Cerebellar nuclear complex (tissue), 1 donor: ENCODE measurements around the gene NMRK1.

Experiments used
- DNase-seq, 2 experiments: peaks; one replicate each; lab custom pipeline; 2025; lab: John Stamatoyannopoulos, UW

NMRK1 gene

GRCh38 chr9:75054368-75055001 is 33.5 kb downstream of the NMRK1 start:
- DNase-seq: no peak

DNA sequence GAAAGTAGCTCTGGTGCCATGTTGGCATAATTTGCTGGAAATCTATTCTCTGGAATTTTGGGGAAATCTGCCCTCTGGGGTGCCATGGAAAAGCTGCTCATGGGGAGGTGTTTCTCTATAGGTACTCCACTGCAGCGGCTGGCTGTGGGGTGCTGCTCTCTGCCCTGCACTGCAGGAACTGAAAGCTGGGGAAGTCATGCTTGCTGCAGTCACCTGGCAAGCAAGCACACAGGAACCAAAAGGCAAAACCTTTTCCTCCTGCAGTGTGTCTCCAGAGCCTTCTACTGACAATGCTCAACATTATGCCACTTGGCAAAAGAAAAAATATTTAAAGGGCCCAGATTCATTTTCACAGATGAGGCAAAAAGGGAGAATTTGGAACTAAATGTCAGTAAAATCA is 34.1 kb downstream of the NMRK1 start:
- no peak for DNase-seq

DNA sequence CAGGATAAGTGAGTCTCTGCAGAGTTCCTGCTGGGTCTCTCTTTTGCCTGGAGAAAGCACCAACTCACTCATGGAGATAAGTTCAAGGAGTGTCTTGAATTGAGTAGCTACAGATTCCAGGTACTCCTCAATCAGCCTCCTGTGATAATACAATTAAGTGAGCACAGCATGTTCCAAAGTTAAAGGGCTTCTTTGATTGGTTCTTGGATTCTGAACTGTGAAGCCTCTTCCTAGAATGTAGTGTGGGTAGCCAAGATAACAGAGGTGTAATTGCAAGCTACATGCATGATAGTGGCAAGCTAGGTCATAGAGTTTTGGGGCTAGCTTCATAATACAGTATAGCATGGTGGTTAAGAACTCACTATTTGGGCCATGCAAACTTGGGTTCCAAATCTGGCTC is 36.7 kb downstream of the NMRK1 start:
- DNase-seq: no peak

- no peak for DNase-seq
Measured at GRCh38 chr9:75047506-75047905, 40.4 kb downstream of the NMRK1 start.

DNA sequence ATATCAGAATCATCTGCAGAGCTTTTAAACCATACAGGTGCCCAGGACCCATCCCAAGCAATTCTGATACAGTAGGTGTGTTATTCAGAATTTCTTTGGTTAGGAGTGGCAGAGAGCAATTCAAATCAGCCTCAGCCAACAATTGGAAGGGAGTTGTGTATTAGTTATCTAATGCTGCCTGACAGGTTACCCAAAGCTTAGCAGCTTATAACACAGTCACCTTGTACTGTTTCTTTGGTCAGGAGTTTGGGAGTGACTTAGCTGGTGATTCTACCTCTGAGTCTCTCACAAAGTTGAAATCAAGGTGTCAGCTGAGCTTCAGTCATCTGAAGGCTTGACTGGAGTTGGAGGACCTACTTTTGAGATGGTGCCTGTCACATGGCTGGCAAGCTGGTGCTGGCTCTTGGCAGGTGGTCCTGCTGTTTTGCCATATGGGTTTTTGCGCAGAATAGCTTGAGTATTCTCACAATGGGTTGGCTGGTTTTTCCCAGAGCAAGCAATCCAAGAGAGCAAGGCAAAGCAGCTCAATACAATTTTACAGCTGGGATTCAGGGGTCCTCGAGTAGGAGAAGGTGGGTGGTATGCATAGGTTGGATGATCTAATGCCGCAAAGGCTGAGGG is 41.1 kb downstream of the NMRK1 start:
- peak; percentile 80 to 82 for DNase-seq

DNA sequence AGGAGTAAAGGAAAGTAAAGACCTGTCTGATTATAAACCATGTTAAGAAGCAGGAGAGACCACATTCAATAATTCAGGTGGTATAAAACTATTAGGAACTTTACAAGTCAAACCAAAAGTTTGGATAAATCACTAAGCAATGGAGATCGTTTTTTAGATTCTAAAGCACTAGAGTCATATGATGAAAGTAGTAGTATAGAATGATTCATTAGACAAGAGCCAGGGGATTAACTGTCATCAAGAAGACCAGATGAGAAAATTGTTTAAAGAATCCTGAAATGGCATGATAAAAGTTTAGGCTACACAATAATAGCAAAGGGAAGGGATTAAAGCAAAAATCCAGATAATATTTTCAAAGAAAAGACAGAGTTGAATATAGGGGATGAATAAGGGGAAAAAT is 46.9 kb downstream of the NMRK1 start:
- no peak for DNase-seq

GRCh38 chr9:75039801-75040200 is 48.2 kb downstream of the NMRK1 start:
- no peak for DNase-seq

- no peak for DNase-seq
Measured at GRCh38 chr9:75039009-75039408, 48.9 kb downstream of the NMRK1 start.

DNA sequence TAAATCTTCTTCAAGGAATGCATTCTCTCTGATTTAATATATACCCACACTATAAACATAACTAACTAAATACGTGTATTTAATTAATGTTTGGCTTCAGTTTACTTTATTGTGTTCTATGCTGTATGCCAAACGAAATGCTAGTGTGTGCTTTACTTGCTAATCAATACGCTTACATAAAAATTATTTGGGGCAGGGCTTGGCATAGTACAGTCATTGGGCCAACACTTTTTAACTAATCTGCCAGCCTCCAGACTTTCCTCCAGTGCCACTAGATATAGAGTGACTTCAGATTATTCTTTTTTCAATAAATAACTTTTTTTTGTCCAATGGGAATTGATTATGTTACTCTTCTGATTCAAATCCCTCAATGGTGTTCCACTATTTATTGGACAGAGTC is 51.2 kb downstream of the NMRK1 start:
- DNase-seq: no peak

DNA sequence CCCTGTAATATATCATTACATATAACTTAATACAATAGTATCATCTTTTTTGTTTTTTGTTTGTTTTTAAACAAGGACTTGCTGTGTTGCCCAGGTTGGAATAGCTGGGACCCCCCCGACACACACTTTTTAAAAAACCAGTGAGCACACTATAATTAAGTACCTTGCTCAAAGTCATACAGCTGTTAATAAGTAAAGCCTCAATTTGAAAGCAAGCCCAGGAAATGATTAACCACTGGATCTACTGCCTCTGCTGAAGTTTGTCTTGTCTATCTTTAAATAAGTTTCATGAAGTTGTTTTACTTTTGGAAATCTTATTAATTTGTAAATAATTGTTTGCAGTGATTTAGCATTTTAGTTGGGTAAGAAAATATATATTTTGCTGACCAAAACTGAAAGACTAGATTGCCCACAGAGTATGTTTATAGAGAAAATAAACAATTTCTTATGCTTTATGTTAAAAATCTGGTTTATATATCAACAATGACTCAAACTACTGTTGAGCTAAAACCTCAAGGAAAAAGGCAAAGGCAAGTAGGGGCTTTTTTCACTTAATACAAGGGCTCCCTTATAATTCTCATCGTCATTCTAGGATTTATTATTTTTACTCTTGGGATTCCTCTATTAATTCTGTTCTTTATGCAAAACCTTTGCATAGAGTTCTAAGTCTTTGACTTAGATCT is 54.0 kb downstream of the NMRK1 start:
- DNase-seq: no peak

DNA sequence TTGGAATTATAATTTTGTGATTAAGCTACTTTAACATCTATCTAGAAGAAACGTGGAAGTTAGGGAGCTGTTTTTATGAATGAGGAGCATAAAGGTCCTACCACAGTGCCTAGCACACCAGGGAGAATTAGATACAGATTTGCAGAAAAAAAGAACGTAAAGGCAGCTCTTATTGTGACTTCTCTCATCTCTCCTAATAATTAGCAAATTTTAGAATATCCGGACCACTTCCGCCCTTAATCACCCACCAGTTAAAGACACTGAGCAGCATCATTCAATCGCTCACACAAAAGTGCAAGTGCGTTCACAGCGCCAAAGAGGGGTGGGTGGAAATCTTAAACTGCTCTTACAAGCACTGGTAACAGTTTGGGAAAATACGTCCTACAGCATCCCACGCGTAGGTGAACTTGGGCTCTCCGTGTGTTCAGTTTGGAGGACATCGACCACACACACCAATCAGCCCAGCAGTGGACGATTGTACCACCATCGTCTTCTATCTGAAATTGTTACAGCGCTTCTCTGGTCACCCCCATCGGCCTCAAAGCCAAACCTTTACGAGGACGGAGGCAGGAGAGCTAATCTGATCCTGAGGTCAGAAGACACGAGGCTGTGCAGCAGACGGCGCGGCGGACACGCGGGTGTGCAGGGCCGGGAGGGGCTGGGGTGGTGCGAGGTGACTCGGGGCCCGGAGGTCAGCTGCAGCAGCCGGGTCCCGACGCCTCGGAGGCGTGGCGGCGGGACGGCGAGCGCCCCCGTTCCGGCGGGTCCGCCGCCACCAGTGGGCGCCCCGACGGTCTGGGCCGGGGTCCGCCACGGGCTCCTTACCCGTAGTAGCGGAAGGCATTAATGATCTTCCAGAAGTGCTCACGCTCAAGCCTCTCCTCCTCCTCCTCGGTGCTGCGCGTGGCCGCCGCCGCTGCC is 60.5 kb downstream of the NMRK1 start:
- DNase-seq: no peak

DNA sequence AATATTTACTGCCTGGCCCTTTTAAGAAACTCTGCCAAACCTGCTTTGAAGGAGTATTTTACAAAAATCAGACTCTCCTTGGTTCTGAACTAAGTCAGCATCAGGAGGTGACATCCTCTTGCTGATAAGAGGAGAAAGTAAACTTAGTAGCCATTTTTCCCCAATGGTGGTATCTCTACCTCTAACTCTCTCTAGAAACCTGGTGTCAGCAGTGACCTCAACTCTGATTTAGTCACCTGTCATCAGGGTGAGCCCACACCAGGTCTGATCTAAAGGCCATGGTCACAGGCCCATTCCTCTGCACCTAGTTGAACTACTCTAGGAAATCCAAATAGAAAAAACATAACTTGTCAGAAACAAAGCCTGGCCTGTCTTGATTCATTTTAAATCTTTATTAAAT is 64.1 kb downstream of the NMRK1 start:
- no peak for DNase-seq

- no peak for DNase-seq
Measured at GRCh38 chr9:75019654-75020053, 68.3 kb downstream of the NMRK1 start.

GRCh38 chr9:75019022-75019421 is 68.9 kb downstream of the NMRK1 start:
- no peak for DNase-seq

- no peak for DNase-seq
Measured at GRCh38 chr9:75017378-75017777, 70.6 kb downstream of the NMRK1 start.

GRCh38 chr9:75013735-75014134 is 74.2 kb downstream of the NMRK1 start:
- DNase-seq: no peak
